ENCODE measurements around the gene EPO.
"Not testable (repeated sequence)": the region's sequence is repeated elsewhere in the genome, so short reads cannot be mapped to it uniquely, and the experiment has no call there.

Gene EPO

GRCh38 chr7:100726996-100727761 is 6.9 kb downstream of the EPO start:
- TF ChIP-seq POLR2A (IDR thresholded peaks at IDR 0.05; ENCODE audit: low read depth, low read length) = no peak
- no peak for DNase-seq (ENCODE audit: insufficient read length, low spot score)
- FAIRE-seq = no peak

- TF ChIP-seq POLR2A (IDR thresholded peaks at IDR 0.05; ENCODE audit: low read depth, low read length) = no peak
- DNase-seq (ENCODE audit: insufficient read length, low spot score) (no peak), FAIRE-seq (no peak)
Observed at GRCh38 chr7:100728196-100728595, 7.9 kb downstream of the EPO start.

GRCh38 chr7:100730136-100730800 is 10.0 kb downstream of the EPO start:
- no peak for DNase-seq (ENCODE audit: insufficient read length, low spot score)
- no peak for TF ChIP-seq POLR2A (IDR thresholded peaks at IDR 0.05; ENCODE audit: low read depth, low read length)
- FAIRE-seq = no peak

- TF ChIP-seq POLR2A (IDR thresholded peaks at IDR 0.05; ENCODE audit: low read depth, low read length) = no peak
- FAIRE-seq (no peak), DNase-seq (ENCODE audit: insufficient read length, low spot score) (no peak)
Observed at GRCh38 chr7:100731937-100732636, 11.8 kb downstream of the EPO start.

GRCh38 chr7:100735730-100736129 is 15.5 kb downstream of the EPO start:
- no peak for FAIRE-seq
- DNase-seq (ENCODE audit: insufficient read length, low spot score) = no peak
- no peak for TF ChIP-seq POLR2A (IDR thresholded peaks at IDR 0.05; ENCODE audit: low read depth, low read length)

GRCh38 chr7:100736671-100737070 is 16.4 kb downstream of the EPO start:
- FAIRE-seq (no peak), DNase-seq (ENCODE audit: insufficient read length, low spot score) (no peak)
- TF ChIP-seq POLR2A (IDR thresholded peaks at IDR 0.05; ENCODE audit: low read depth, low read length) = no peak

- no peak for FAIRE-seq
- TF ChIP-seq POLR2A (IDR thresholded peaks at IDR 0.05; ENCODE audit: low read depth, low read length) = no peak
- DNase-seq (ENCODE audit: insufficient read length, low spot score) = no peak
Observed at GRCh38 chr7:100739934-100740333, 19.7 kb downstream of the EPO start.

- TF ChIP-seq POLR2A (IDR thresholded peaks at IDR 0.05; ENCODE audit: low read depth, low read length) = no peak
- DNase-seq (ENCODE audit: insufficient read length, low spot score) (no peak), FAIRE-seq (no peak)
Observed at GRCh38 chr7:100744605-100745004, 24.3 kb downstream of the EPO start.

GRCh38 chr7:100745184-100745583 is 24.9 kb downstream of the EPO start:
- FAIRE-seq = no peak
- peak; percentile 56 for TF ChIP-seq POLR2A (IDR thresholded peaks at IDR 0.05; ENCODE audit: low read depth, low read length)
- DNase-seq (ENCODE audit: insufficient read length, low spot score) = no peak

- no peak for TF ChIP-seq POLR2A (IDR thresholded peaks at IDR 0.05; ENCODE audit: low read depth, low read length)
- FAIRE-seq (no peak), DNase-seq (ENCODE audit: insufficient read length, low spot score) (no peak)
Observed at GRCh38 chr7:100752994-100753393, 32.7 kb downstream of the EPO start.

- DNase-seq (ENCODE audit: insufficient read length, low spot score) (no peak), FAIRE-seq (no peak)
- TF ChIP-seq POLR2A (IDR thresholded peaks at IDR 0.05; ENCODE audit: low read depth, low read length) = no peak
Observed at GRCh38 chr7:100753750-100754149, 33.5 kb downstream of the EPO start.

- DNase-seq (ENCODE audit: insufficient read length, low spot score) (no peak), FAIRE-seq (no peak)
- no peak for TF ChIP-seq POLR2A (IDR thresholded peaks at IDR 0.05; ENCODE audit: low read depth, low read length)
Observed at GRCh38 chr7:100759357-100760171, 39.3 kb downstream of the EPO start.

- not testable (repeated sequence) for FAIRE-seq; DNase-seq (ENCODE audit: insufficient read length, low spot score)
Observed at GRCh38 chr7:100762841-100763240, 42.6 kb downstream of the EPO start.
